ENCODE measurements around the gene SORT1.
A peak's percentile ranks its signal among the peaks of the same experiment; 100 is the strongest.
"Not testable (repeated sequence)": the region's sequence is repeated elsewhere in the genome, so short reads cannot be mapped to it uniquely, and the experiment has no call there.

SORT1 gene

GRCh38 chr1:109294481-109294880 is 103.2 kb downstream of the SORT1 start:
- DNase-seq: no peak

GRCh38 chr1:109293026-109293425 is 104.7 kb downstream of the SORT1 start:
- DNase-seq: no peak

GRCh38 chr1:109292364-109292763 is 105.4 kb downstream of the SORT1 start:
- no peak for DNase-seq

- peak; percentile 77 for DNase-seq
Observed at GRCh38 chr1:109290998-109291397, 106.7 kb downstream of the SORT1 start.

GRCh38 chr1:109290137-109290536 is 107.6 kb downstream of the SORT1 start:
- no peak for DNase-seq

- DNase-seq: not testable (repeated sequence)
Observed at GRCh38 chr1:109286762-109287161, 111.0 kb downstream of the SORT1 start.

GRCh38 chr1:109283748-109284600 is 113.7 kb downstream of the SORT1 start:
- DNase-seq: no peak

- peak; percentile 95 for DNase-seq
Observed at GRCh38 chr1:109282952-109283747, 114.6 kb downstream of the SORT1 start, which contains the start of gene PSRC1. Gene PSRC1, minus strand, starts transcription at chr1:109283145.

GRCh38 chr1:109282497-109282951 is 115.2 kb downstream of the SORT1 start:
- DNase-seq: no peak

- no peak for DNase-seq
Observed at GRCh38 chr1:109281680-109282496, 115.8 kb downstream of the SORT1 start.

- DNase-seq: no peak
Observed at GRCh38 chr1:109280862-109281261, 116.9 kb downstream of the SORT1 start.

GRCh38 chr1:109279615-109280278 is 118.0 kb downstream of the SORT1 start:
- peak; percentile 80 for DNase-seq

GRCh38 chr1:109277434-109278204 is 120.1 kb downstream of the SORT1 start:
- peak; percentile 90 for DNase-seq

- DNase-seq: no peak
Observed at GRCh38 chr1:109275706-109276345, 121.9 kb downstream of the SORT1 start.

GRCh38 chr1:109274533-109275476 is 122.9 kb downstream of the SORT1 start:
- DNase-seq: peak; percentile 84

GRCh38 chr1:109273570-109274288 is 124.0 kb downstream of the SORT1 start:
- no peak for DNase-seq

GRCh38 chr1:109272831-109273547 is 124.7 kb downstream of the SORT1 start:
- DNase-seq: no peak

All from OCI-M1 (cell line).